GM12878 (cell line): Measurements from ENCODE around the gene SLC5A6. TPM values are rescaled to one million over a fixed set of nuclear protein-coding genes. Genes with fewer than 3 reads are reported as not detected.

Source experiments
- BACH1 ChIP-seq: fragments of 450-650 bp; IDR thresholded peaks from 2 replicates; pipeline ENCODE4 v1.6.1; 2017; ENCODE audit warnings: mild to moderate bottlenecking, borderline replicate concordance
- BHLHE40 ChIP-seq, 2 experiments: fragments of 450-650 bp in 1 of 2; IDR thresholded peaks; 2 replicates each; pipeline ENCODE4 v1.6.1; 2011 to 2017; ENCODE audit warnings: low read depth in 2 of 2, borderline replicate concordance in 1 of 2, improper control_type of control experiment in 1 of 2, low read length in 1 of 2, mild to moderate bottlenecking in 1 of 2
- CHD2 ChIP-seq: IDR thresholded peaks from 2 replicates; pipeline ENCODE4 v1.6.1; 2011; ENCODE audit warnings: low read depth, low read length, improper control_type of control experiment, borderline replicate concordance
- FOXK2 ChIP-seq: fragments of 450-650 bp; IDR thresholded peaks from 2 replicates; pipeline ENCODE4 v1.6.1; 2017; ENCODE audit warnings: mild to moderate bottlenecking, moderate library complexity
- HDGF ChIP-seq: fragments of 450-650 bp; IDR thresholded peaks from 2 replicates; pipeline ENCODE4 v1.6.1; 2016; ENCODE audit warnings: antibody characterized with exemption
- NR2C1 ChIP-seq: fragments of 450-650 bp; IDR thresholded peaks from 2 replicates; pipeline ENCODE4 v1.6.1; 2017; ENCODE audit warnings: antibody characterized with exemption, mild to moderate bottlenecking, moderate library complexity
- POLR2AphosphoS5 ChIP-seq: IDR thresholded peaks from 2 replicates; pipeline ENCODE4 v1.6.1; 2011; ENCODE audit warnings: mild to moderate bottlenecking, low read length, inconsistent platforms
- RCOR1 ChIP-seq: conservative IDR thresholded peaks from 2 replicates; pipeline ENCODE4 v1.6.1; 2012; ENCODE audit warnings: low read depth, low read length, improper control_type of control experiment
- RFX5 ChIP-seq: IDR thresholded peaks from 2 replicates; pipeline ENCODE4 v1.6.1; 2011; ENCODE audit warnings: low read depth, low read length, improper control_type of control experiment
- RUNX3 ChIP-seq: IDR thresholded peaks from 2 replicates; pipeline ENCODE4 v1.6.1; 2012; ENCODE audit warnings: low read length, inconsistent platforms
- SIN3A ChIP-seq: IDR thresholded peaks from 2 replicates; pipeline ENCODE4 v1.6.1; 2012; ENCODE audit warnings: low read depth, low read length, improper control_type of control experiment
- SMARCA5 ChIP-seq: fragments of 450-650 bp; IDR thresholded peaks from 2 replicates; pipeline ENCODE4 v1.6.1; 2017; ENCODE audit warnings: mild to moderate bottlenecking
- SP1 ChIP-seq: IDR thresholded peaks from one replicate; pipeline ENCODE4 v1.6.1; 2011; ENCODE audit warnings: low read depth, low read length
- SRF ChIP-seq, 2 experiments: IDR thresholded peaks; 2 replicates each; pipeline ENCODE4 v1.6.1; 2011; ENCODE audit warnings: low read depth in 2 of 2, low read length in 2 of 2, mild to moderate bottlenecking in 1 of 2, moderate library complexity in 1 of 2
- SUPT20H ChIP-seq: IDR thresholded peaks from 2 replicates; pipeline ENCODE4 v1.6.1; 2011; ENCODE audit warnings: low read depth, mild to moderate bottlenecking, low read length, moderate library complexity, borderline replicate concordance; ENCODE audit not compliant: control insufficient read depth
- TCF7 ChIP-seq: IDR thresholded peaks from 2 replicates; pipeline ENCODE4 v1.6.1; 2014; ENCODE audit warnings: antibody characterized with exemption, borderline replicate concordance
- YY1 ChIP-seq: IDR thresholded peaks from 2 replicates; pipeline ENCODE4 v1.6.1; 2011; ENCODE audit warnings: low read depth, mild to moderate bottlenecking, low read length
- polyA plus RNA-seq, 11 experiments: library from polyadenylated mRNA; depleted of rRNA in 4 of 11; unstranded in 6 of 11; stranded (reverse) in 5 of 11; fragments of >200 nt; fragmentation: Nextera tagmentation in 4 of 11; fragmentation: Illumina TruSeq in 1 of 11; extraction: Ambion mirVana in 4 of 11; extraction: Trizol in 1 of 11; gene quantifications; 1 replicate in 1 of 11; 2 replicates in 10 of 11; pipeline versions ENCODE4 v1.2.1 to v1.2.3, GENCODE V29; 2011 to 2016; ENCODE audit warnings: inconsistent platforms in 2 of 11, missing spikeins in 2 of 11, low read depth in 1 of 11
- total RNA-seq, 4 experiments: library from RNA; depleted of rRNA in 3 of 4; stranded (reverse); fragments of >200 nt in 3 of 4; fragmentation: Illumina TruSeq in 1 of 4; extraction: Trizol in 1 of 4; gene quantifications; 2 replicates each; pipeline versions ENCODE4 v1.2.1 to v1.2.3, GENCODE V29; 2013 to 2021
- TF ChIP-seq, protein P1 (sequence below): fragments of 450-650 bp; IDR thresholded peaks from 2 replicates; pipeline ENCODE4 v1.6.1; 2017; ENCODE audit warnings: low read depth, mild to moderate bottlenecking, moderate library complexity
- TF ChIP-seq, protein P2 (sequence below): fragments of 150-350 bp; IDR thresholded peaks from 2 replicates; pipeline ENCODE4 v1.6.1; 2016; ENCODE audit warnings: low read depth, low read length
- TF ChIP-seq, protein P3 (sequence below): IDR thresholded peaks from 2 replicates; pipeline ENCODE4 v1.6.1; 2011; ENCODE audit warnings: borderline replicate concordance, low read depth, mild to moderate bottlenecking, moderate library complexity, low read length; ENCODE audit not compliant: insufficient read depth, poor library complexity, severe bottlenecking
- TF ChIP-seq, protein P4 (sequence below): fragments of 450-650 bp; IDR thresholded peaks from 2 replicates; pipeline ENCODE4 v1.6.1; 2017; ENCODE audit warnings: mild to moderate bottlenecking, low read depth, inconsistent platforms; ENCODE audit not compliant: poor library complexity, severe bottlenecking

Gene SLC5A6
- total and polyA plus RNA-seq, 10 of the 15 experiments (the other 5 are each of a cell fraction or from before 2014, with no cell fraction given): 13.1 to 101 (median 55.3) TPM

DNA sequence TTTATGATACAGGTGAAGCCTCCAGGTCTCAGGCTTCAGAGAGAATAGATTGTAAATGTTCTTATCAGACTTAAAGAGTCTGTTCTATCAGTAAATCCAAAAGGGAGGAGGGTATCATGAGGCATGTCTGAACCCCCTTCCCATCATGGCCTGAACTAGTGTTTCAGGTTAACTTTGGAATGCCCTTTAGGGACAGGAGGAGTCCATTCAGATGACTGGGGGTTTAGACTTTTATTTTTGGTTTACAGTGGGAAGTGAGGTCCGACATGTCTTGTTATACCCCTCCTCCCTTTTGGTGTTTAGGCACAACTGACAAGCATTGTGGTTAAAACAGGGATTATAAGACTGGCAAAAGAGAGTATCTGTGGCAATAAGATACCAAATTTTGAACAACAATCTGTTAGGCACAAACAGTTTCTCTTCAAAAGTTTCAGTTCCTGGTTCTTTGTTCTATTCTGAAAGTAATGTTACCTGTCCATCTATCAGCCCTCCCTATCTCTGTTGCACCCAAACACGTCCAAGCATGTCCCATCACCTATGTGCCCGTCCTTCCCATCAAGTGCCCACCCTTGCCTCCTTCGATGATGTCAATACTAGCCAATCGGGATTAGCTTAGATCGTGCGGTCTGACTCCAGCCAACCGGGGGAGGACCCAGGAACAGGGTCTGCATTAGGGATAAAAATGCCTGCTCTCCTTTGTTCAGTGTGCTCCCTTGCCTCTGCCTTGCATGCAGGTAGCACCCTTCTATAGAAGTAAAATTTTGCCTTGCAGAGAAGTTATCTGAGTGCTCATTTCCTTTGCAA is 46.9 kb downstream of the SLC5A6 start (continued):
- TF ChIP-seq FOXK2: peak; percentile 35; the same call in 1 of the 2 replicates
- TF ChIP-seq, protein P1, sequence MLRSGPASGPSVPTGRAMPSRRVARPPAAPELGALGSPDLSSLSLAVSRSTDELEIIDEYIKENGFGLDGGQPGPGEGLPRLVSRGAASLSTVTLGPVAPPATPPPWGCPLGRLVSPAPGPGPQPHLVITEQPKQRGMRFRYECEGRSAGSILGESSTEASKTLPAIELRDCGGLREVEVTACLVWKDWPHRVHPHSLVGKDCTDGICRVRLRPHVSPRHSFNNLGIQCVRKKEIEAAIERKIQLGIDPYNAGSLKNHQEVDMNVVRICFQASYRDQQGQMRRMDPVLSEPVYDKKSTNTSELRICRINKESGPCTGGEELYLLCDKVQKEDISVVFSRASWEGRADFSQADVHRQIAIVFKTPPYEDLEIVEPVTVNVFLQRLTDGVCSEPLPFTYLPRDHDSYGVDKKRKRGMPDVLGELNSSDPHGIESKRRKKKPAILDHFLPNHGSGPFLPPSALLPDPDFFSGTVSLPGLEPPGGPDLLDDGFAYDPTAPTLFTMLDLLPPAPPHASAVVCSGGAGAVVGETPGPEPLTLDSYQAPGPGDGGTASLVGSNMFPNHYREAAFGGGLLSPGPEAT: 0 out of 2 replicates have a peak, but pooled peaks have one; percentile 30
- peak; percentile 63 for TF ChIP-seq RUNX3
- no peak for TF ChIP-seq YY1
- TF ChIP-seq SP1: no peak
- TF ChIP-seq BACH1: no peak
- TF ChIP-seq SMARCA5: no peak
- no peak for TF ChIP-seq SUPT20H
- TF ChIP-seq POLR2AphosphoS5: no peak
- no peak for TF ChIP-seq RCOR1
- TF ChIP-seq, protein P2, sequence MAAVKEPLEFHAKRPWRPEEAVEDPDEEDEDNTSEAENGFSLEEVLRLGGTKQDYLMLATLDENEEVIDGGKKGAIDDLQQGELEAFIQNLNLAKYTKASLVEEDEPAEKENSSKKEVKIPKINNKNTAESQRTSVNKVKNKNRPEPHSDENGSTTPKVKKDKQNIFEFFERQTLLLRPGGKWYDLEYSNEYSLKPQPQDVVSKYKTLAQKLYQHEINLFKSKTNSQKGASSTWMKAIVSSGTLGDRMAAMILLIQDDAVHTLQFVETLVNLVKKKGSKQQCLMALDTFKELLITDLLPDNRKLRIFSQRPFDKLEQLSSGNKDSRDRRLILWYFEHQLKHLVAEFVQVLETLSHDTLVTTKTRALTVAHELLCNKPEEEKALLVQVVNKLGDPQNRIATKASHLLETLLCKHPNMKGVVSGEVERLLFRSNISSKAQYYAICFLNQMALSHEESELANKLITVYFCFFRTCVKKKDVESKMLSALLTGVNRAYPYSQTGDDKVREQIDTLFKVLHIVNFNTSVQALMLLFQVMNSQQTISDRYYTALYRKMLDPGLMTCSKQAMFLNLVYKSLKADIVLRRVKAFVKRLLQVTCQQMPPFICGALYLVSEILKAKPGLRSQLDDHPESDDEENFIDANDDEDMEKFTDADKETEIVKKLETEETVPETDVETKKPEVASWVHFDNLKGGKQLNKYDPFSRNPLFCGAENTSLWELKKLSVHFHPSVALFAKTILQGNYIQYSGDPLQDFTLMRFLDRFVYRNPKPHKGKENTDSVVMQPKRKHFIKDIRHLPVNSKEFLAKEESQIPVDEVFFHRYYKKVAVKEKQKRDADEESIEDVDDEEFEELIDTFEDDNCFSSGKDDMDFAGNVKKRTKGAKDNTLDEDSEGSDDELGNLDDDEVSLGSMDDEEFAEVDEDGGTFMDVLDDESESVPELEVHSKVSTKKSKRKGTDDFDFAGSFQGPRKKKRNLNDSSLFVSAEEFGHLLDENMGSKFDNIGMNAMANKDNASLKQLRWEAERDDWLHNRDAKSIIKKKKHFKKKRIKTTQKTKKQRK: no peak
- TF ChIP-seq, protein P3, sequence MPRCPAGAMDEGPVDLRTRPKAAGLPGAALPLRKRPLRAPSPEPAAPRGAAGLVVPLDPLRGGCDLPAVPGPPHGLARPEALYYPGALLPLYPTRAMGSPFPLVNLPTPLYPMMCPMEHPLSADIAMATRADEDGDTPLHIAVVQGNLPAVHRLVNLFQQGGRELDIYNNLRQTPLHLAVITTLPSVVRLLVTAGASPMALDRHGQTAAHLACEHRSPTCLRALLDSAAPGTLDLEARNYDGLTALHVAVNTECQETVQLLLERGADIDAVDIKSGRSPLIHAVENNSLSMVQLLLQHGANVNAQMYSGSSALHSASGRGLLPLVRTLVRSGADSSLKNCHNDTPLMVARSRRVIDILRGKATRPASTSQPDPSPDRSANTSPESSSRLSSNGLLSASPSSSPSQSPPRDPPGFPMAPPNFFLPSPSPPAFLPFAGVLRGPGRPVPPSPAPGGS: no peak
- no peak for TF ChIP-seq TCF7
- TF ChIP-seq SIN3A: no peak
- TF ChIP-seq RFX5: no peak
- TF ChIP-seq, protein P4, sequence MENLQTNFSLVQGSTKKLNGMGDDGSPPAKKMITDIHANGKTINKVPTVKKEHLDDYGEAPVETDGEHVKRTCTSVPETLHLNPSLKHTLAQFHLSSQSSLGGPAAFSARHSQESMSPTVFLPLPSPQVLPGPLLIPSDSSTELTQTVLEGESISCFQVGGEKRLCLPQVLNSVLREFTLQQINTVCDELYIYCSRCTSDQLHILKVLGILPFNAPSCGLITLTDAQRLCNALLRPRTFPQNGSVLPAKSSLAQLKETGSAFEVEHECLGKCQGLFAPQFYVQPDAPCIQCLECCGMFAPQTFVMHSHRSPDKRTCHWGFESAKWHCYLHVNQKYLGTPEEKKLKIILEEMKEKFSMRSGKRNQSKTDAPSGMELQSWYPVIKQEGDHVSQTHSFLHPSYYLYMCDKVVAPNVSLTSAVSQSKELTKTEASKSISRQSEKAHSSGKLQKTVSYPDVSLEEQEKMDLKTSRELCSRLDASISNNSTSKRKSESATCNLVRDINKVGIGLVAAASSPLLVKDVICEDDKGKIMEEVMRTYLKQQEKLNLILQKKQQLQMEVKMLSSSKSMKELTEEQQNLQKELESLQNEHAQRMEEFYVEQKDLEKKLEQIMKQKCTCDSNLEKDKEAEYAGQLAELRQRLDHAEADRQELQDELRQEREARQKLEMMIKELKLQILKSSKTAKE: peak; percentile 50
- TF ChIP-seq HDGF: no peak; the same call in 1 of the 2 replicates
- TF ChIP-seq SRF (IDR thresholded peaks at IDR 0.05; ENCODE audit: low read depth in 2 of 2, low read length in 2 of 2): no peak
- no peak for TF ChIP-seq NR2C1
- TF ChIP-seq BHLHE40 (IDR thresholded peaks at IDR 0.05; ENCODE audit: borderline replicate concordance in 1 of 2, low read depth in 2 of 2, low read length in 1 of 2): no peak
- no peak for TF ChIP-seq CHD2
